ENCODE measurements around the gene IFI27L1.

The IFI27L1 gene, protein sequence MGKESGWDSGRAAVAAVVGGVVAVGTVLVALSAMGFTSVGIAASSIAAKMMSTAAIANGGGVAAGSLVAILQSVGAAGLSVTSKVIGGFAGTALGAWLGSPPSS

DNA sequence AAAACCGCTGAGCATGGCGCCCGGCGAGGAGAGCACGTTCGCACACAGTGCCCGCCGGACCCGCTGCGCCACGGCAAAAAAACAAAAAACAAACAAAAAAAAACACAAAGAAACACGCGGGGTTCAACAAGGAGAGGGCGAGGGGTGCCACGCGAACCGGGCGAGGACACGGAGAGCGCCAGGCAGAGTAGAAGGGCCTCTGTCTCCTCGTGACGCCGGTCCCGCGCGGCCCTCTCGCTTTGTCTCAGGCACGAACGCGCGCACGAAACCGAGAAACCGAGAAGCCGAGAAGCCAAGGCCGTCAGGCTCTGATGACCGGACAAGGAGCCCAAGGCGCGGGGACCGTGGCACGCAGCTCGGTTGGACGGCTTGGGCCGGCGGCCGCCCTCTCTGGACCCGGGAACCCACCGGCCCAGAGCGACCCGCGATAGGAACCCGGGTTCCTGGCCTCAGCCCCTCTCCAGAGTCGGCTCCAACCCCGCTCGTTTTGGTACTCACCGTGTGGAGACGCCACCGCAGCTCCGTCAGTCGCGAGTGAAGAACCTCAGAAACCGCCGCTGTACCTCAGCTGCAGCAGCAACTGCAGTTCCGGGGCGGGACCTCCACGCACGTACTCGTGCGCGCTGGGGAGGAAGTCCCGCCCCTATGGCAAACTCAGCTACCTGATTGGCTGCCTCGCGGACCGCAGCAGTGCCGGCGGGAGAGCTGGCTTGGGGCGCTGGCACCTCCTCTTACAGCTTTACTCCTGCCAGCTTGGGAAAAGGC lies at the start of gene IFI27L1, which contains the start of gene DDX24:
TSS of gene IFI27L1 (plus strand) at position 690 of the 765 bp plus-strand sequence. CDS start 15,628 bp downstream, outside the sequence.
TSS of gene DDX24 (minus strand) at position 582 of the 765 bp plus-strand sequence. CDS start 1,460 bp downstream, outside the sequence.
- ATAC-seq: peak; percentile 98 to 99

DNA sequence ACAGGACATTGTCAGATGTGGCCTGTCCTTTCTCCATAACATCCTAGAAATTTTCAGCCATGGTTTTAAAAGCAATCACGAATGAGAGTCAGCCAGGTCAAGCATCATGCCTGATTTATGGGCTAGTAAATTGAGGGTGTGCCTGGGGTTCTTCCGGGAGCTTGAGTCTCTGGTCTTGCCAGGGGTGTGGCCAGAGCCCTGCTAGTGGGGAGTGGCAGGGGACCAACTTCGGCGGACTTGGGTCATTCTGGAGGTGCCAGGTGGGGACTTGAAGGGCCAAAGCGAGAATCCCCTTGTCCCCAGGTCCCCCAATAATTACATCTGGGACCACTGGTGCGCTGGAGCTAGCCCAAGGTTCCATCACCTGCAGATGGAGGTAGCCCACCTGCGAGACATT lies 49.2 kb upstream of the IFI27L1 start:
- ATAC-seq: no peak

- no peak for ATAC-seq
These were observed 46.2 kb upstream of the IFI27L1 start for GRCh38 chr14:94034886-94035285.

DNA sequence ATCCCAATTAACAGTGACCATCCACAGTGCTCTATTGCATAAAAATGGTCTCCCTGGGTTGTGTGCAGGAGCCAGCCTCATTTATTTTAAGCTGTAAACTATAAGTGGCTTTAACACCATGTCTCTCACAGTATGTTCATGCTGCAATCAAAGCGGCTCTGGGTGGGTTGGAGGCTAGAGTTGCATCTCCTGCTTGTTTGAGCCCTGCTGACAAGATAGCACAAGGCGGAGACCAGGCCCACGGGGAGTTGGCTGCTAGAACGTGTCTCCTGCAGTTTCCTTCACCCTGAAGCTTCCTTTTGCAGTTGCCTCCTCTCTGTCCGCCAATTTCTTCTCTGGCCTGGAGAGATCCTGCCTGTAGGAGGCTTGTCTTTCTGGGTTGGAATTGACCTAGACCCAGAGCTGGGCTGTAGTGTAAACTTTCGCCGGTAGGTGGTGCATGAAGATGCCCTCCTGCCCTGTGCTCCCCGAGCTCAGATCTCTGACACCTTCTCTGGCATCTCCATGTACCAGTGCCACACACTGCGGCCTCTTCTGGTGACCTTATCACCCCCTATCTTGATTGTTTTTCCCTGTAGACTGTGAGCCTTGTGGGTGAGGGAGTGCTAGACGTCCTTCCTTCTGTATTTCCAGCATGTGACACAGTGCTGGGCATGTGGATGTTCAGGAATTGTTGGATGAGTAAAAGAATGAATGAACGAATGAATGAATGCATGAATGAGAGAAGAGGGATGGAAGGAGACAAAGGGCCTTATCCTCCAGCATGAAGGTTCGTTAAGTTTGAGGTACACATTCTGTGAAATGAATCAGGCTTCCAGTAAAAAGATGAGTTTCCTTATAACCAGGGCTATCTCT lies 44.6 kb upstream of the IFI27L1 start:
- ATAC-seq: peak; percentile 92

DNA sequence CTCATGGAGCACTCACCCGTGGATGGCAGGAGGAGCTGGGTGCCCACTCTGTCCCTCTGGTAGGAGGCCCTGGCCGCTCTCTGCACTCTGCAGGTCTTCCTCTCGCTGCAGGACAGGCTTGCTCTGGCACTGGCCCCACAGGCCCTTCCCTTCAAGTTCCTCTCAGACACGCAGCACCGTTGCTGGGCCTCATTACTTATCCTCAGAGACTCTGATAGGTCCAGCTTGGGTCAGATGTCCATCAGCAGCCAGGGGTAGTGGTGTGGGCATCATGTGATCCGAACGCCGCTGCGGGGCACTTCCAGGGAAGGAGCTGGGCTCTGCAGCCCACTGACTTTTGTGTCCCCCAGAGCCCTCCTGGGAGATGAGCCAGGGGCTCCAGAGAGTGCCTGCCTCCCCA lies 43.2 kb upstream of the IFI27L1 start:
- no peak for ATAC-seq

DNA sequence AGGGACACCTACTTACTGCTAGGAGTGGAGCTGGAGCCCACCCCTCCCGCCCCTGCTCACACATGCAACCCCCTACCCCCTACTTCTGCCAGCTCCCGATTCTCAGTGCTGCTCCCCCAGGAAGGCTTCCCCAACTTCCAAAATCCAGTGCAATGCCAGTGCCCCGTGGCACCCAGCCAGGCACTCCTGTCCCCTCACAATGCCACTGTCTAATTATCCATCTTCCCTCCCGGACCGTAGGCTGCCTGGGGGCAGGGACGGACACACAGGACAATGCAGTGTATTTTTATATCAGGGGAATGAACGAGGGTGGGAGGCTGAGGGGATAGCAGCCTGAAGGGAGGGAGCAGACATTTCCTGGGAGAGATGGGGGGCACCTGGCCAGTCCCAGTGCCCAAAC lies 42.6 kb upstream of the IFI27L1 start:
- ATAC-seq: no peak

DNA sequence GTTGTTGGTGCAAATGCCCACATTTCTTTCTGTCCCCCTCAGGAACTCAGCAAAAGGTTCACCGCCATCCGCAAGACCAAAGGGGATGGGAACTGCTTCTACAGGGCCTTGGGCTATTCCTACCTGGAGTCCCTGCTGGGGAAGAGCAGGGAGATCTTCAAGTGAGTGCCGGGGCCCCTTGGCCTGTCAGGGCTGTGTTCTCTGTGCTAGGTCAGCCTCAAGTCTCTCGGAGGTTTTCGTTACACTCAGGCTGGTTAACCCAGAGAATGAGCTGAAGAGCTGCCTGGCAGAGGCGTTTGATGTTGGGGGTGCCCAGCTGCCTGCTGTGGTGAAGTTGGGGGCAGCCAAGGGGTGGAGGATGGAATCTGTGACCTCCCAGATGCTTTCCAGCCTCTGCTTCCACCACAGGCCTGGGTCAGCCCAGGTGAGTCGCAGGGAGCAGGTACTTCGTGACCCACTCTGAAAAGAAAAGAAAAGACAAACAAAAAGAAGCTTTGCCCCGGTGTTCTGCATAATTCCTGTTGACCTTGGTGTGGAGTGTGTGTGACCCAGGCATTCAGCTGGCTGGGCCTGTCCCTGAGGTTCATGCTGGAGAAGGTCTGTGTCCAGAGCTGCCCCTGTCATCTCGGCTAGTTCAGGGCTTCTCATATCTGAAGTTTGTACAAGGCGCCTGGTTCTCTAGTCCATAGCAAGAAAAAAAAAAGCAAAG lies 42.0 kb upstream of the IFI27L1 start:
- no peak for ATAC-seq

- ATAC-seq: no peak
These were observed 40.9 kb upstream of the IFI27L1 start for GRCh38 chr14:94040247-94040646.

GRCh38 chr14:94040796-94041195 lies 40.3 kb upstream of the IFI27L1 start:
- no peak for ATAC-seq

- no peak for ATAC-seq
These were observed 39.4 kb upstream of the IFI27L1 start for GRCh38 chr14:94041551-94042346.

DNA sequence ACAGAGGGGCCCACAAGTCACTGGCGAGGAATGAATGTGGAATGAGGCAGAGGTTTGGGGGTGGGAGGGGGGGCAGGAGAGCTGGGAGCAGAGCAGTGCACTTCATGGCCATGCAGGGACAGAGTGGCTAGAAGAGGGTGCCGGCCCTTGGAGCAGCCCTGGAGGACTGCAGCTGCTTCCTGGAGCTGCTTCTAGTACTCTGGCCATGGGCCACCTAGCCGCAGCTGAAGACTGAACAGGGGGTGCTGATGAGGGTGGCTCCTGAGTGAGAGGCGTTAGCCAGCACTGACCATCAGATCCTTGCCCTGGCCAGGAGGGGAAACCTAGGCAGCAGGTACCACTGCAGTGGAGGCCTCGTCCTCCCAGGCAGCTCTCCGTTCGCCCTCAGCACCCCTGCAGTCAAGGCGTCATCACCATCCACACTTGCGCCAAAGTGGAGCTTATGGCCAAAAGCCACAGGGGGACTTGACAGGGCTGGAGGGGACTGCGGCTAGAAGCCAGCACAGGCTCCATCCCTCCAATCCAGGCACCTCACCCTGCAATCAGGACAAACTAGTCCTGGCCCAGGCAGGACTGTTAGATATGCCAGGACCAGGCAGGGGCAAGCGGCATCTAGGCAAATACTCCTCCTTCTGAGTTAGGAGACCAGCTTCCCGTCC lies 38.5 kb upstream of the IFI27L1 start:
- no peak for ATAC-seq

- ATAC-seq: peak in 1 of 2 donors; percentile 15
These were observed 37.9 kb upstream of the IFI27L1 start for GRCh38 chr14:94043111-94043755.

- no peak for ATAC-seq
These were observed 37.2 kb upstream of the IFI27L1 start for GRCh38 chr14:94043756-94044475.

DNA sequence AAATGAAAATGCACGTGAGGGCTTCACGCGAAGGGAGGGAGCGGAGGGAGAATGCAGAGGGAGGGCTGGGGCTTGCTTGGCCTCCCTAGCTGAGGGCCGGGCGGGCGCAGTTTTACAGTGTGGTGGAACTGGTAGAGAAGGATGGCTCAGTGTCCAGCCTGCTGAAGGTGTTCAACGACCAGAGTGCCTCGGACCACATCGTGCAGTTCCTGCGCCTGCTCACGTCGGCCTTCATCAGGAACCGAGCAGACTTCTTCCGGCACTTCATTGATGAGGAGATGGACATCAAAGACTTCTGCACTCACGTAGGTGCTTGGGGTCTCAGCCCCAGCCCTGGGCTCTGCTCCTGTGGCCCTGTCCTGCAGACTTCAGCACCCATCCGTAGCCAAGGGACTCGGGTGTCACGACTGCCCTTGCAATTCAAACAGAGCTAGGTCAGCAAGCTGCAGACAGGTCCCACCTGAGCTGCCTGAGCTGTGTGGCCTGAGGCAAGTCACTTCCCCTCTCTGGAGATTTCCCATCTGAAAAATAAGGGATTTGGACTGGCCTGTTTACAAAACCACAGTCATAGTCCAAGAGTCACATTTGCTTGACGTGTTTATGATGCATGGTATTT lies 36.5 kb upstream of the IFI27L1 start:
- no peak for ATAC-seq

DNA sequence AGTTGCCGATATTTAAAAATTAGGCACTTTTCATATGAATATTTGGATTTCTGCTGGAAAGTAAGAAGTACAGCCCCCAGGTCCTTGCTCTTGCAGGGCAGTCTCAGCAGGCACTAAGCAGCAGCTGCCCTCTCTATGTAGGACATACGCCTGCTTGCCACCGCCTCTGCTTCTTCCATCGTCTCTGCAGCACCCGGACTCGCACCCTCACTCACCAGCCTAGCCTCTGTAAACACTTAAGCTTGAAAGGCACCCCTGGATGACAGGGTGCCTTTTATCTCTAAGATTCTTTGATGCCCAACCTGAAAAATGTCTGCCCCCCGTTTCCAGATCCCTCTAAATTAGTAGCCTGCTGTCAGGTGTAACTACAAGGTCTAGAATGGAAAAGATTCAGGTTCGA lies 36.0 kb upstream of the IFI27L1 start:
- no peak for ATAC-seq

- ATAC-seq: no peak
These were observed 35.4 kb upstream of the IFI27L1 start for GRCh38 chr14:94045563-94046345.

- ATAC-seq: no peak
These were observed 34.3 kb upstream of the IFI27L1 start for GRCh38 chr14:94046696-94047250.

GRCh38 chr14:94047581-94047980 lies 33.5 kb upstream of the IFI27L1 start:
- no peak for ATAC-seq

All from activated CD4-positive, CD25-positive, alpha-beta regulatory T cell treated with anti-CD3 and anti-CD28 coated beads, Interleukin-2, amount 50 U/mL, for 24 hours (primary cell).